Body of pancreas (tissue), 4 donors: ENCODE data around the gene GPHB5.

Experiments
- POLR2A ChIP-seq, 3 donors: fragments of 450-650 bp; IDR thresholded peaks; one replicate each; pipeline ENCODE4 v1.6.1; 2016; ENCODE audit warnings: antibody characterized with exemption in 3 of 3, mild to moderate bottlenecking in 2 of 3
- TF ChIP-seq, protein P1 (sequence below), 7 experiments: fragments of 450-650 bp in 4 of 7; fragments of 200-600 bp in 3 of 7; sonication (generic) in 3 of 7; IDR thresholded peaks; one replicate each; pipeline ENCODE4 v1.5.1; 2016 to 2019; ENCODE audit warnings: antibody characterized with exemption in 7 of 7

DNA sequence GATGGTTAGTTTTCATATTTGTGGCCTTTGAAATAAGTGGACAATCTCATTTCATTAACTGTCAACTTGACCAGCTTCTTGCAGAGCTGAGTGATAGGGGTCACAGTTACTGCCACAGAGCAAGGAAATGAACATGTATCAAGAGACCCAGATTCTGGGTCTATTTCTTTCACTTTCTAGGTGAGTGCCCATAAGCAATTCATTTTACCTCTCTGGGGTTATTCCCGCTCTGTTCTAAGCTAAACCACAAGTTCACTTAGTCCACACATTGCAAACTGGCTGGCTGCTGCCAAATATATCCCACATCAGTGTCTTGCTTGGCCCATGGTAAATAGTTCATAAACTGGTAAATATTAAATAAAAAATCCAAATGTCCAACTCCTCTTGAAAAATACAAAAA lies 29.9 kb downstream of the GPHB5 start:
- TF ChIP-seq POLR2A (IDR thresholded peaks at IDR 0.05) = no peak
- TF ChIP-seq, protein P1, sequence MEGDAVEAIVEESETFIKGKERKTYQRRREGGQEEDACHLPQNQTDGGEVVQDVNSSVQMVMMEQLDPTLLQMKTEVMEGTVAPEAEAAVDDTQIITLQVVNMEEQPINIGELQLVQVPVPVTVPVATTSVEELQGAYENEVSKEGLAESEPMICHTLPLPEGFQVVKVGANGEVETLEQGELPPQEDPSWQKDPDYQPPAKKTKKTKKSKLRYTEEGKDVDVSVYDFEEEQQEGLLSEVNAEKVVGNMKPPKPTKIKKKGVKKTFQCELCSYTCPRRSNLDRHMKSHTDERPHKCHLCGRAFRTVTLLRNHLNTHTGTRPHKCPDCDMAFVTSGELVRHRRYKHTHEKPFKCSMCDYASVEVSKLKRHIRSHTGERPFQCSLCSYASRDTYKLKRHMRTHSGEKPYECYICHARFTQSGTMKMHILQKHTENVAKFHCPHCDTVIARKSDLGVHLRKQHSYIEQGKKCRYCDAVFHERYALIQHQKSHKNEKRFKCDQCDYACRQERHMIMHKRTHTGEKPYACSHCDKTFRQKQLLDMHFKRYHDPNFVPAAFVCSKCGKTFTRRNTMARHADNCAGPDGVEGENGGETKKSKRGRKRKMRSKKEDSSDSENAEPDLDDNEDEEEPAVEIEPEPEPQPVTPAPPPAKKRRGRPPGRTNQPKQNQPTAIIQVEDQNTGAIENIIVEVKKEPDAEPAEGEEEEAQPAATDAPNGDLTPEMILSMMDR (IDR thresholded peaks at IDR 0.05) = no peak
